Medulla oblongata (tissue), 1 donor: ENCODE measurements around the gene HTT-AS.

Experiments
- DNase-seq: peaks from one replicate; pipeline ENCODE4 v3.0.0-alpha.2; 2015; ENCODE audit errors: extremely low spot score

Gene HTT-AS

GRCh38 chr4:3087115-3087797 is 12.9 kb upstream of the HTT-AS start:
- DNase-seq: no peak

- DNase-seq: no peak
These were observed 11.8 kb upstream of the HTT-AS start for GRCh38 chr4:3085948-3086670.

- no peak for DNase-seq
These were observed 9.4 kb upstream of the HTT-AS start for GRCh38 chr4:3083732-3084131.

- no peak for DNase-seq
These were observed 8.7 kb upstream of the HTT-AS start for GRCh38 chr4:3082925-3083515.

GRCh38 chr4:3079694-3080123 is 5.4 kb upstream of the HTT-AS start:
- no peak for DNase-seq

GRCh38 chr4:3077796-3078195 is 3.5 kb upstream of the HTT-AS start:
- no peak for DNase-seq

GRCh38 chr4:3075652-3075981 is 1.3 kb upstream of the HTT-AS start:
- no peak for DNase-seq

GRCh38 chr4:3074846-3075651 is 711 bp upstream of the HTT-AS start:
- peak; percentile 59 for DNase-seq

GRCh38 chr4:3073158-3074077 is 920 bp downstream of the HTT-AS start:
- DNase-seq: no peak

GRCh38 chr4:3071811-3072210 is 2.5 kb downstream of the HTT-AS start:
- DNase-seq: no peak

GRCh38 chr4:3070709-3071500 is 3.4 kb downstream of the HTT-AS start:
- DNase-seq: no peak

GRCh38 chr4:3069661-3070199 is 4.6 kb downstream of the HTT-AS start:
- DNase-seq: no peak

- no peak for DNase-seq
These were observed 6.8 kb downstream of the HTT-AS start for GRCh38 chr4:3067473-3068001.

- DNase-seq: peak; percentile 38
These were observed 7.4 kb downstream of the HTT-AS start for GRCh38 chr4:3066836-3067400.

- DNase-seq: no peak
These were observed 8.8 kb downstream of the HTT-AS start for GRCh38 chr4:3065551-3065950.

GRCh38 chr4:3062471-3062870 is 11.9 kb downstream of the HTT-AS start:
- no peak for DNase-seq

- no peak for DNase-seq
These were observed 13.4 kb downstream of the HTT-AS start for GRCh38 chr4:3060946-3061345.

- DNase-seq: no peak
These were observed 14.4 kb downstream of the HTT-AS start for GRCh38 chr4:3059943-3060342.

GRCh38 chr4:3054169-3054759 is 20.1 kb downstream of the HTT-AS start:
- no peak for DNase-seq
